ENCODE data around the gene B4GAT1. TPM values are rescaled to one million over a fixed set of nuclear protein-coding genes. Genes with fewer than 3 reads are reported as not detected.

The B4GAT1 gene
- total RNA-seq, 1 experiment from 2014 or later, result 10.6 TPM

GRCh38 chr11:66317723-66318599 lies 29.5 kb downstream of the B4GAT1 start:
- peak overlapping the region; percentile 70 for H3K4me2 ChIP-seq (ENCODE audit: low read depth, low read length, poor library complexity, severe bottlenecking)

GRCh38 chr11:66317322-66317722 lies 30.1 kb downstream of the B4GAT1 start:
- no peaks in the 10 kb centered on the region for H3K9me3 ChIP-seq (ENCODE audit: low read length)
- no peaks in the 10 kb centered on the region for H3K36me3 ChIP-seq (ENCODE audit: insufficient read depth, low read length)
- H3K4me2 ChIP-seq (ENCODE audit: low read depth, low read length, poor library complexity, severe bottlenecking), result peak overlapping the region; percentile 70
- peaks cover 38% of the 10 kb centered on the region for H3K4me1 ChIP-seq (ENCODE audit: low read length)
- H3K9ac ChIP-seq (ENCODE audit: low read length), result peak overlapping the region; percentile 73
- H3K79me2 ChIP-seq (ENCODE audit: low read length), result no peaks in the 10 kb centered on the region
- no peaks in the 10 kb centered on the region for H3K9me2 ChIP-seq (replicated peaks; ENCODE audit: insufficient read depth, low read length)
- DNase-seq, result peak; percentile 75
- H3K27me3 ChIP-seq (ENCODE audit: low read length), result no peaks in the 10 kb centered on the region
- H3K27ac ChIP-seq (ENCODE audit: low read length), result peak overlapping the region; percentile 92
- peak overlapping the region; percentile 54; the same call in 1 of the 2 replicates for H2AFZ ChIP-seq (ENCODE audit: low read length)
- H4K20me1 ChIP-seq (ENCODE audit: insufficient read depth, low read depth, low read length), result no peaks in the 10 kb centered on the region
- H3K4me3 ChIP-seq (ENCODE audit: low read length), result peak overlapping the region; percentile 54

More at GRCh38 chr11:66317723-66318599, 29.5 kb downstream of the B4GAT1 start:
- Histone ChIP-seq H3K9me2 (replicated peaks; ENCODE audit: insufficient read depth, low read length) (no peaks in the 10 kb centered on the region), H3K27ac (ENCODE audit: low read length) (peak overlapping the region; percentile 92), H3K4me1 (ENCODE audit: low read length) (peaks cover 35% of the 10 kb centered on the region), H4K20me1 (ENCODE audit: insufficient read depth, low read depth, low read length) (no peaks in the 10 kb centered on the region), H3K36me3 (ENCODE audit: insufficient read depth, low read length) (no peaks in the 10 kb centered on the region), H3K27me3 (ENCODE audit: low read length) (no peaks in the 10 kb centered on the region), H2AFZ (ENCODE audit: low read length) (peak overlapping the region; percentile 54; the same call in 1 of the 2 replicates), H3K79me2 (ENCODE audit: low read length) (no peaks in the 10 kb centered on the region), H3K9me3 (ENCODE audit: low read length) (no peaks in the 10 kb centered on the region), H3K4me3 (ENCODE audit: low read length) (peak overlapping the region; percentile 54), H3K9ac (ENCODE audit: low read length) (peak overlapping the region; percentile 73)
- peak; percentile 93 for DNase-seq

GRCh38 chr11:66316849-66317251 lies 30.6 kb downstream of the B4GAT1 start, which contains the start of gene CD248:
CD248 (minus strand) TSS chr11:66317044; CDS start chr11:66317027, 17 bp downstream.
- no peaks in the 10 kb centered on the region for H3K9me2 ChIP-seq (replicated peaks; ENCODE audit: insufficient read depth, low read length)
- peak within 1 kb of the TSS; percentile 70 for H3K4me2 ChIP-seq (ENCODE audit: low read depth, low read length, poor library complexity, severe bottlenecking)
- peaks cover 42% of the 10 kb centered on the region for H3K4me1 ChIP-seq (ENCODE audit: low read length)
- H3K27ac ChIP-seq (ENCODE audit: low read length), result peak within 1 kb of the TSS; percentile 92
- no peaks in the 10 kb centered on the region for H3K9me3 ChIP-seq (ENCODE audit: low read length)
- peak within 1 kb of the TSS; percentile 73 for H3K9ac ChIP-seq (ENCODE audit: low read length)
- no peaks in the 10 kb centered on the region for H3K27me3 ChIP-seq (ENCODE audit: low read length)
- H3K4me3 ChIP-seq (ENCODE audit: low read length), result peak within 1 kb of the TSS; percentile 54
- no peaks in the 10 kb centered on the region for H4K20me1 ChIP-seq (ENCODE audit: insufficient read depth, low read depth, low read length)
- peak within 1 kb of the TSS; percentile 54; the same call in 1 of the 2 replicates for H2AFZ ChIP-seq (ENCODE audit: low read length)
- no peaks in the 10 kb centered on the region for H3K36me3 ChIP-seq (ENCODE audit: insufficient read depth, low read length)
- H3K79me2 ChIP-seq (ENCODE audit: low read length), result no peaks in the 10 kb centered on the region
- DNase-seq, result no peak

GRCh38 chr11:66315921-66316811 lies 31.3 kb downstream of the B4GAT1 start:
- Histone ChIP-seq H3K27ac (ENCODE audit: low read length) (no peak overlapping the region), H3K79me2 (ENCODE audit: low read length) (no peaks in the 10 kb centered on the region), H3K9ac (ENCODE audit: low read length) (no peak overlapping the region)

GRCh38 chr11:66315498-66315885 lies 31.9 kb downstream of the B4GAT1 start:
- Histone ChIP-seq H3K9me2 (replicated peaks; ENCODE audit: insufficient read depth, low read length) (no peaks in the 10 kb centered on the region), H3K27me3 (ENCODE audit: low read length) (no peaks in the 10 kb centered on the region), H3K79me2 (ENCODE audit: low read length) (no peaks in the 10 kb centered on the region), H3K36me3 (ENCODE audit: insufficient read depth, low read length) (no peaks in the 10 kb centered on the region), H3K4me2 (ENCODE audit: low read depth, low read length, poor library complexity, severe bottlenecking) (no peak overlapping the region), H3K9me3 (ENCODE audit: low read length) (no peaks in the 10 kb centered on the region), H3K4me3 (ENCODE audit: low read length) (no peak overlapping the region), H2AFZ (ENCODE audit: low read length) (no peak overlapping the region), H4K20me1 (ENCODE audit: insufficient read depth, low read depth, low read length) (no peaks in the 10 kb centered on the region), H3K4me1 (ENCODE audit: low read length) (peaks cover 50% of the 10 kb centered on the region), H3K27ac (ENCODE audit: low read length) (no peak overlapping the region), H3K9ac (ENCODE audit: low read length) (no peak overlapping the region)
- no peak for DNase-seq

More at GRCh38 chr11:66315921-66316811, 31.3 kb downstream of the B4GAT1 start:
- Histone ChIP-seq H4K20me1 (ENCODE audit: insufficient read depth, low read depth, low read length) (no peaks in the 10 kb centered on the region), H3K36me3 (ENCODE audit: insufficient read depth, low read length) (no peaks in the 10 kb centered on the region), H3K9me2 (replicated peaks; ENCODE audit: insufficient read depth, low read length) (no peaks in the 10 kb centered on the region), H3K4me2 (ENCODE audit: low read depth, low read length, poor library complexity, severe bottlenecking) (no peak overlapping the region), H3K4me1 (ENCODE audit: low read length) (peaks cover 48% of the 10 kb centered on the region), H3K27me3 (ENCODE audit: low read length) (no peaks in the 10 kb centered on the region), H3K9me3 (ENCODE audit: low read length) (no peaks in the 10 kb centered on the region), H2AFZ (ENCODE audit: low read length) (no peak overlapping the region), H3K4me3 (ENCODE audit: low read length) (no peak overlapping the region)
- DNase-seq, result no peak

GRCh38 chr11:66314561-66315497 lies 32.6 kb downstream of the B4GAT1 start:
- Histone ChIP-seq H3K27me3 (ENCODE audit: low read length) (no peaks in the 10 kb centered on the region), H3K9me2 (replicated peaks; ENCODE audit: insufficient read depth, low read length) (no peaks in the 10 kb centered on the region), H4K20me1 (ENCODE audit: insufficient read depth, low read depth, low read length) (no peaks in the 10 kb centered on the region), H3K4me2 (ENCODE audit: low read depth, low read length, poor library complexity, severe bottlenecking) (no peak overlapping the region), H3K4me1 (ENCODE audit: low read length) (peaks cover 50% of the 10 kb centered on the region), H3K79me2 (ENCODE audit: low read length) (no peaks in the 10 kb centered on the region), H2AFZ (ENCODE audit: low read length) (no peak overlapping the region), H3K9ac (ENCODE audit: low read length) (no peak overlapping the region), H3K27ac (ENCODE audit: low read length) (no peak overlapping the region), H3K36me3 (ENCODE audit: insufficient read depth, low read length) (no peaks in the 10 kb centered on the region), H3K9me3 (ENCODE audit: low read length) (no peaks in the 10 kb centered on the region), H3K4me3 (ENCODE audit: low read length) (no peak overlapping the region)
- no peak for DNase-seq

- H3K4me1 ChIP-seq (ENCODE audit: low read length), result peaks cover 48% of the 10 kb centered on the region
- no peak overlapping the region for H3K4me2 ChIP-seq (ENCODE audit: low read depth, low read length, poor library complexity, severe bottlenecking)
- H3K9ac ChIP-seq (ENCODE audit: low read length), result no peak overlapping the region
- H3K9me2 ChIP-seq (replicated peaks; ENCODE audit: insufficient read depth, low read length), result no peaks in the 10 kb centered on the region
- H2AFZ ChIP-seq (ENCODE audit: low read length), result no peak overlapping the region
- H3K27ac ChIP-seq (ENCODE audit: low read length), result no peak overlapping the region
- H3K9me3 ChIP-seq (ENCODE audit: low read length), result no peaks in the 10 kb centered on the region
- no peaks in the 10 kb centered on the region for H3K27me3 ChIP-seq (ENCODE audit: low read length)
- DNase-seq, result no peak
- H3K79me2 ChIP-seq (ENCODE audit: low read length), result no peaks in the 10 kb centered on the region
- no peaks in the 10 kb centered on the region for H4K20me1 ChIP-seq (ENCODE audit: insufficient read depth, low read depth, low read length)
- no peaks in the 10 kb centered on the region for H3K36me3 ChIP-seq (ENCODE audit: insufficient read depth, low read length)
- no peak overlapping the region for H3K4me3 ChIP-seq (ENCODE audit: low read length)
Measured at GRCh38 chr11:66314186-66314501, 33.3 kb downstream of the B4GAT1 start.

All from Karpas-422 (cell line).